ENCODE measurements around the gene FAM98A.

DNA sequence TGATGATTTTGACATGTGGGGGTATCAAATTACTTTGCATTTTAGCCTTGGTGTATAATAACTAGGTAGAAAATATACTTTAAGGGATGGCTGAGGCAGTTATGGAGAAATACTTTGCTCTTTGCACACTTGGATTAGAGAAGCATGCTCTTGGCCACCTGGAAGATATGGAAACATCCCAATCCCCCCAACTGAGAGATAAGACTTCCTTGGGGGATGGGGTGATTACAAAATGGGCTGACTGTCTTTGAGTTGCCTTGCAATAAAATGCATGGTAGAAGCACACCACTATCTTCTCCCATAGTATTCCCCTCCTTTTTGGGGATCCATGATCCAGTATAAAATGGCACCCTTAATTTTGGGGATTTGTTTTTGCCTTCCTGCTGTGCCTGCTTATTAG, 15.1 kb upstream of the FAM98A start:
- no peak for TF ChIP-seq POLR2AphosphoS5 (IDR thresholded peaks at IDR 0.05; ENCODE audit: low read depth, low read length)
- TF ChIP-seq TAF1 (IDR thresholded peaks at IDR 0.05; ENCODE audit: borderline replicate concordance, insufficient read depth, low read length), result no peak
